ENCODE data around the gene NDUFAB1.

The NDUFAB1 gene

GRCh38 chr16:23566724-23567123, 29.4 kb downstream of the NDUFAB1 start:
- Histone ChIP-seq H3K4me3 (ENCODE audit: low read depth, low read length) (no peak overlapping the region), H2AFZ (no peak overlapping the region), H3K4me2 (ENCODE audit: low read length) (no peak overlapping the region), H3K79me2 (no peaks in the 10 kb centered on the region), H3K9ac (no peak overlapping the region), H3K36me3 (ENCODE audit: control insufficient read depth, insufficient read depth, low read length) (no peaks in the 10 kb centered on the region), H3K4me1 (no peaks in the 10 kb centered on the region), H3K27me3 (ENCODE audit: control insufficient read depth, insufficient read depth, low read length) (no peaks in the 10 kb centered on the region), H3K9me3 (ENCODE audit: control insufficient read depth, low read length) (no peaks in the 10 kb centered on the region), H3K27ac (no peak overlapping the region)
- TF ChIP-seq CTCF (IDR thresholded peaks at IDR 0.05), result no peak

- Histone ChIP-seq H3K79me2 (peaks cover 5% of the 10 kb centered on the region), H3K9me3 (ENCODE audit: control insufficient read depth, low read length) (no peaks in the 10 kb centered on the region), H3K4me3 (ENCODE audit: low read depth, low read length) (no peak overlapping the region), H3K4me1 (no peaks in the 10 kb centered on the region), H3K27me3 (ENCODE audit: control insufficient read depth, insufficient read depth, low read length) (no peaks in the 10 kb centered on the region), H3K27ac (no peak overlapping the region), H3K4me2 (ENCODE audit: low read length) (no peak overlapping the region), H2AFZ (no peak overlapping the region), H3K9ac (no peak overlapping the region), H3K36me3 (ENCODE audit: control insufficient read depth, insufficient read depth, low read length) (no peaks in the 10 kb centered on the region)
- TF ChIP-seq CTCF (IDR thresholded peaks at IDR 0.05), result no peak
Measured at GRCh38 chr16:23564575-23565363, 31.3 kb downstream of the NDUFAB1 start.

GRCh38 chr16:23563186-23563585, 32.9 kb downstream of the NDUFAB1 start:
- Histone ChIP-seq H3K27ac (no peak overlapping the region), H3K79me2 (peaks cover 17% of the 10 kb centered on the region), H3K4me2 (ENCODE audit: low read length) (no peak overlapping the region), H2AFZ (no peak overlapping the region), H3K36me3 (ENCODE audit: control insufficient read depth, insufficient read depth, low read length) (no peaks in the 10 kb centered on the region), H3K4me1 (no peaks in the 10 kb centered on the region), H3K9ac (no peak overlapping the region), H3K27me3 (ENCODE audit: control insufficient read depth, insufficient read depth, low read length) (no peaks in the 10 kb centered on the region), H3K4me3 (ENCODE audit: low read depth, low read length) (no peak overlapping the region), H3K9me3 (ENCODE audit: control insufficient read depth, low read length) (no peaks in the 10 kb centered on the region)
- no peak for TF ChIP-seq CTCF (IDR thresholded peaks at IDR 0.05)

GRCh38 chr16:23562505-23562904, 33.6 kb downstream of the NDUFAB1 start:
- Histone ChIP-seq H3K79me2 (peaks cover 18% of the 10 kb centered on the region), H2AFZ (no peak overlapping the region), H3K9me3 (ENCODE audit: control insufficient read depth, low read length) (no peaks in the 10 kb centered on the region), H3K27ac (no peak overlapping the region), H3K4me1 (no peaks in the 10 kb centered on the region), H3K4me3 (ENCODE audit: low read depth, low read length) (no peak overlapping the region), H3K36me3 (ENCODE audit: control insufficient read depth, insufficient read depth, low read length) (no peaks in the 10 kb centered on the region), H3K27me3 (ENCODE audit: control insufficient read depth, insufficient read depth, low read length) (no peaks in the 10 kb centered on the region), H3K4me2 (ENCODE audit: low read length) (no peak overlapping the region), H3K9ac (no peak overlapping the region)
- no peak for TF ChIP-seq CTCF (IDR thresholded peaks at IDR 0.05)

- Histone ChIP-seq H3K4me3 (ENCODE audit: low read depth, low read length) (no peak overlapping the region), H3K79me2 (peaks cover 22% of the 10 kb centered on the region), H3K9me3 (ENCODE audit: control insufficient read depth, low read length) (no peaks in the 10 kb centered on the region), H3K4me1 (peaks cover 3% of the 10 kb centered on the region), H3K27ac (no peak overlapping the region), H3K9ac (no peak overlapping the region), H3K4me2 (ENCODE audit: low read length) (no peak overlapping the region), H3K27me3 (ENCODE audit: control insufficient read depth, insufficient read depth, low read length) (no peaks in the 10 kb centered on the region), H3K36me3 (ENCODE audit: control insufficient read depth, insufficient read depth, low read length) (no peaks in the 10 kb centered on the region), H2AFZ (no peak overlapping the region)
- TF ChIP-seq CTCF (IDR thresholded peaks at IDR 0.05), result no peak
Measured at GRCh38 chr16:23561586-23561985, 34.5 kb downstream of the NDUFAB1 start.
